Neural cell (in vitro differentiated cells): ENCODE data around the gene ZNF764. TPM values are rescaled to one million over a fixed set of nuclear protein-coding genes. Genes with fewer than 3 reads are reported as not detected.
"Not testable (repeated sequence)": the region's sequence is repeated elsewhere in the genome, so short reads cannot be mapped to it uniquely, and the experiment has no call there.

Experiments
- H2AFZ ChIP-seq: fragments of 200-600, 300-800 bp; sonication (generic), shearing (Covaris generic); 2 replicates; pipeline ENCODE4 v1.6.0; 2014; ENCODE audit warnings: low read depth, mild to moderate bottlenecking, antibody characterized with exemption, low read length, moderate library complexity
- H3F3A ChIP-seq: fragments of 200-600 bp; shearing (Covaris generic); 2 replicates; pipeline ENCODE4 v1.6.1; 2016; ENCODE audit warnings: mild to moderate bottlenecking, moderate library complexity, mixed read lengths, antibody characterized with exemption, low read length; ENCODE audit not compliant: insufficient read depth, poor library complexity, severe bottlenecking
- H3K27ac ChIP-seq: fragments of 200-600, 300-800 bp; sonication (generic), shearing (Covaris generic); 2 replicates; pipeline ENCODE4 v1.5.1; 2014; ENCODE audit warnings: mild to moderate bottlenecking, low read length, moderate library complexity
- H3K27me3 ChIP-seq: fragments of 300-800, 200-600 bp; sonication (generic), shearing (Covaris generic); 2 replicates; pipeline ENCODE4 v1.6.0; 2014; ENCODE audit warnings: mild to moderate bottlenecking, low read depth, low read length, moderate library complexity; ENCODE audit not compliant: insufficient read depth
- H3K36me3 ChIP-seq: fragments of 300-800, 200-600 bp; sonication (generic), shearing (Covaris generic); 2 replicates; pipeline ENCODE4 v1.5.1; 2014; ENCODE audit warnings: mild to moderate bottlenecking, antibody characterized with exemption, low read length, moderate library complexity; ENCODE audit not compliant: insufficient read depth
- H3K4me2 ChIP-seq: fragments of 300-800, 200-600 bp; sonication (generic), shearing (Covaris generic); 2 replicates; pipeline ENCODE4 v1.6.0; 2014; ENCODE audit warnings: mild to moderate bottlenecking, low read length
- H3K4me3 ChIP-seq: fragments of 300-800, 200-600 bp; sonication (generic), shearing (Covaris generic); 2 replicates; pipeline ENCODE4 v1.5.1; 2014; ENCODE audit warnings: mild to moderate bottlenecking, low read length, moderate library complexity
- H3K79me2 ChIP-seq: fragments of 200-600 bp; shearing (Covaris generic); replicated peaks from 2 replicates; pipeline ENCODE4 v1.6.0; 2014; ENCODE audit warnings: mild to moderate bottlenecking, low read length, moderate library complexity; ENCODE audit not compliant: insufficient read depth
- H3K9ac ChIP-seq: fragments of 300-800, 200-600 bp; sonication (generic), shearing (Covaris generic); 2 replicates; pipeline ENCODE4 v1.6.1; 2016; ENCODE audit warnings: mild to moderate bottlenecking, low read length, mixed read lengths
- H3K9me2 ChIP-seq: fragments of 200-600 bp; shearing (Covaris generic); 2 replicates; pipeline ENCODE4 v1.6.1; 2016; ENCODE audit warnings: mild to moderate bottlenecking, low read length, mixed read lengths; ENCODE audit not compliant: insufficient read depth
- H3K9me3 ChIP-seq: fragments of 200-600, 300-800 bp; sonication (generic), shearing (Covaris generic); 2 replicates; pipeline ENCODE4 v1.6.1; 2016; ENCODE audit warnings: mild to moderate bottlenecking, mixed run types, low read length, moderate library complexity, mixed read lengths
- H4K20me1 ChIP-seq: fragments of 200-600 bp; shearing (Covaris generic); 2 replicates; pipeline ENCODE4 v1.6.1; 2016; ENCODE audit warnings: mild to moderate bottlenecking, mixed run types; ENCODE audit not compliant: insufficient read depth
- CTCF ChIP-seq: fragments of 450-650 bp; IDR thresholded peaks from 2 replicates; pipeline ENCODE4 v1.5.1; 2014; ENCODE audit warnings: antibody characterized with exemption, mild to moderate bottlenecking, moderate library complexity; ENCODE audit not compliant: poor library complexity, severe bottlenecking
- EP300 ChIP-seq: fragments of 450-650 bp; conservative IDR thresholded peaks from 2 replicates; pipeline ENCODE4 v1.6.1; 2014; ENCODE audit warnings: antibody characterized with exemption, mild to moderate bottlenecking, moderate library complexity; ENCODE audit not compliant: poor library complexity, severe bottlenecking
- MXI1 ChIP-seq: fragments of 450-650 bp; conservative IDR thresholded peaks from 2 replicates; pipeline ENCODE4 v1.6.1; 2014; ENCODE audit warnings: antibody characterized with exemption, mild to moderate bottlenecking; ENCODE audit not compliant: poor library complexity, severe bottlenecking
- POLR2AphosphoS5 ChIP-seq: IDR thresholded peaks from 2 replicates; pipeline ENCODE4 v1.6.1; 2012
- REST ChIP-seq: IDR thresholded peaks from 2 replicates; pipeline ENCODE4 v1.6.1; 2012; ENCODE audit warnings: borderline replicate concordance
- SMC3 ChIP-seq: fragments of 450-650 bp; conservative IDR thresholded peaks from 2 replicates; pipeline ENCODE4 v1.6.1; 2014; ENCODE audit warnings: antibody characterized with exemption, mild to moderate bottlenecking, moderate library complexity; ENCODE audit not compliant: poor library complexity
- TAF1 ChIP-seq: IDR thresholded peaks from 2 replicates; pipeline ENCODE4 v1.6.1; 2012; ENCODE audit warnings: low read depth
- polyA plus RNA-seq: library from polyadenylated mRNA; depleted of rRNA; stranded (reverse); fragments of >200 nt; gene quantifications from 2 replicates; pipeline ENCODE4 v1.2.3, GENCODE V29; 2014

The ZNF764 gene
- polyA plus RNA-seq, 1 donor from 2014 or later = 10.5 TPM

- no peak overlapping the region for H3K9ac ChIP-seq
- TF ChIP-seq SMC3 = no peak
- H3K79me2 ChIP-seq = no peaks in the 10 kb centered on the region
- H3F3A ChIP-seq = no peaks in the 10 kb centered on the region
- no peaks in the 10 kb centered on the region for H3K27me3 ChIP-seq
- no peak overlapping the region for H3K27ac ChIP-seq
- no peak overlapping the region for H3K4me2 ChIP-seq
- H2AFZ ChIP-seq = no peak overlapping the region
- no peaks in the 10 kb centered on the region for H4K20me1 ChIP-seq
- H3K4me3 ChIP-seq = no peak overlapping the region
- no peaks in the 10 kb centered on the region for H3K36me3 ChIP-seq
- no peaks in the 10 kb centered on the region for H3K9me2 ChIP-seq
- no peaks in the 10 kb centered on the region for H3K9me3 ChIP-seq
Measured at GRCh38 chr16:30543067-30543466, 15.1 kb downstream of the ZNF764 start.

GRCh38 chr16:30541502-30542329, 16.5 kb downstream of the ZNF764 start:
- H3K9ac ChIP-seq = no peak overlapping the region
- no peak overlapping the region for H3K4me2 ChIP-seq
- no peak for TF ChIP-seq MXI1
- TF ChIP-seq EP300 = no peak
- TF ChIP-seq CTCF = no peak
- no peak for TF ChIP-seq POLR2AphosphoS5
- no peak for TF ChIP-seq TAF1
- TF ChIP-seq REST = no peak
- no peaks in the 10 kb centered on the region for H3K27me3 ChIP-seq
- H3K79me2 ChIP-seq = no peaks in the 10 kb centered on the region
- no peaks in the 10 kb centered on the region for H3K9me3 ChIP-seq
- H2AFZ ChIP-seq = no peak overlapping the region
- no peaks in the 10 kb centered on the region for H3K36me3 ChIP-seq
- no peaks in the 10 kb centered on the region for H3K9me2 ChIP-seq
- no peak overlapping the region for H3K4me3 ChIP-seq
- H3K27ac ChIP-seq = no peak overlapping the region
- no peaks in the 10 kb centered on the region for H3F3A ChIP-seq
- H4K20me1 ChIP-seq = no peaks in the 10 kb centered on the region

GRCh38 chr16:30540916-30541464, 17.2 kb downstream of the ZNF764 start:
- not testable (repeated sequence) for H3K4me3 ChIP-seq, H3K9me3 ChIP-seq, H3K4me2 ChIP-seq, H3K79me2 ChIP-seq, H3F3A ChIP-seq, H3K27ac ChIP-seq, H4K20me1 ChIP-seq, H2AFZ ChIP-seq, H3K9me2 ChIP-seq, H3K27me3 ChIP-seq, H3K9ac ChIP-seq, H3K36me3 ChIP-seq

GRCh38 chr16:30539986-30540526, 18.1 kb downstream of the ZNF764 start:
- not testable (repeated sequence) for H3K9me2 ChIP-seq, H3K9ac ChIP-seq, H3K27ac ChIP-seq, H2AFZ ChIP-seq, H3K4me2 ChIP-seq, H4K20me1 ChIP-seq, H3F3A ChIP-seq, H3K9me3 ChIP-seq, H3K79me2 ChIP-seq, H3K27me3 ChIP-seq, H3K4me3 ChIP-seq, H3K36me3 ChIP-seq
